Astrocyte of the cerebellum (primary cell): ENCODE data around the gene CHRNB4.

ENCODE experiments used
- DNase-seq: peaks from one replicate; pipeline ENCODE4 v3.0.0-alpha.2; 2011; ENCODE audit warnings: low read depth
- H3K4me3 ChIP-seq: 2 replicates; pipeline ENCODE4 v1.5.1; 2011; ENCODE audit warnings: mild to moderate bottlenecking, low read depth, low read length, moderate library complexity
- in situ Hi-C: cut with HindIII; loops from 2 replicates; pipeline ENCODE4 v1.10.0; 2017; ENCODE audit warnings: low sequenced_read_pairs
- TF ChIP-seq, protein P1 (sequence below): IDR thresholded peaks from 2 replicates; pipeline ENCODE4 v1.5.1; 2012; ENCODE audit warnings: low read length, low read depth, moderate library complexity, mild to moderate bottlenecking; ENCODE audit errors: missing control alignments

Gene CHRNB4

DNA sequence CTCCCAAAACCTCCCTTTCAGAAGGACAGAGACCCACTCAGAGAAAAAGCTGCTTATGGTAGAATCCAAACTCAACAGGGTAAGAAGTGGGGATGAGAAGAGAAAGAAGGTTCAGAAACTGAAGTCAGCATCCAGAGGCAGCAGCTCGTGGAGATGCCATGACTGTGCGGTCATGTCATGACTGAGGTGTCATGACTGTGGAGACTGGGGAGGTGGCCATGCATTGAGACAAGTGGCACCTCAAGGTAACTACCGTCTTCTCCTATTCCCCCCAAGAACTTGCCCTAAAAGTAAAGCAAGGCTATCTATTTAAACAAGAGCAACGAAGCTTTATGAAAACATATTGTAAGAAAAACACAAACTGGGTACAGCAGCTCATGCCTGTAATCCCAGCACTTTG is 35.3 kb downstream of the CHRNB4 start:
- in situ Hi-C loops, result no loop called here
- H3K4me3 ChIP-seq, result no peak overlapping the region
- TF ChIP-seq, protein P1, sequence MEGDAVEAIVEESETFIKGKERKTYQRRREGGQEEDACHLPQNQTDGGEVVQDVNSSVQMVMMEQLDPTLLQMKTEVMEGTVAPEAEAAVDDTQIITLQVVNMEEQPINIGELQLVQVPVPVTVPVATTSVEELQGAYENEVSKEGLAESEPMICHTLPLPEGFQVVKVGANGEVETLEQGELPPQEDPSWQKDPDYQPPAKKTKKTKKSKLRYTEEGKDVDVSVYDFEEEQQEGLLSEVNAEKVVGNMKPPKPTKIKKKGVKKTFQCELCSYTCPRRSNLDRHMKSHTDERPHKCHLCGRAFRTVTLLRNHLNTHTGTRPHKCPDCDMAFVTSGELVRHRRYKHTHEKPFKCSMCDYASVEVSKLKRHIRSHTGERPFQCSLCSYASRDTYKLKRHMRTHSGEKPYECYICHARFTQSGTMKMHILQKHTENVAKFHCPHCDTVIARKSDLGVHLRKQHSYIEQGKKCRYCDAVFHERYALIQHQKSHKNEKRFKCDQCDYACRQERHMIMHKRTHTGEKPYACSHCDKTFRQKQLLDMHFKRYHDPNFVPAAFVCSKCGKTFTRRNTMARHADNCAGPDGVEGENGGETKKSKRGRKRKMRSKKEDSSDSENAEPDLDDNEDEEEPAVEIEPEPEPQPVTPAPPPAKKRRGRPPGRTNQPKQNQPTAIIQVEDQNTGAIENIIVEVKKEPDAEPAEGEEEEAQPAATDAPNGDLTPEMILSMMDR, result no peak
- DNase-seq, result no peak

GRCh38 chr15:78605201-78605600 is 35.8 kb downstream of the CHRNB4 start:
- TF ChIP-seq, protein P1, result no peak
- in situ Hi-C loops, result no loop called here
- DNase-seq, result no peak
- no peak overlapping the region for H3K4me3 ChIP-seq

DNA sequence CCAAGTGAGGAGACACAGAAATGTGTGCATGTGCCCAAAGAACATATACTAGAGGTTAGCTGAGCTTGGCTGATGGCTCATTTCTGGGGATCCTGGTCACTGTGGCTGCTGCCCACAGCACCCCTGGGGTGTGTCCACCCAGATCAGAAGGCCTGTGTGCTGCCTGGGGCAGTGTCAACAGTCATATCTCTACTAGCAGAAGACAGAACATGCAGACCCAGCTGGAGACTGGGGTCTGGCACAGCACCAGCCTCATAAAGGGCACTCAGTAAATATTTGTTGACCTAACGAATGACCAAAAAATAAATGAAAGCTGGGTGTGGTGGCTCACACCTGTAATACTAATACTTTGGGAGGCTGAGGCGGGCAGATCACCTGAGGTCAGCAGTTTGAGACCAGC is 36.6 kb downstream of the CHRNB4 start:
- in situ Hi-C loops, result no loop called here
- DNase-seq, result no peak
- TF ChIP-seq, protein P1, result no peak
- H3K4me3 ChIP-seq, result no peak overlapping the region

GRCh38 chr15:78603467-78603866 is 37.5 kb downstream of the CHRNB4 start:
- H3K4me3 ChIP-seq, result no peak overlapping the region
- in situ Hi-C loops, result no loop called here
- TF ChIP-seq, protein P1, result no peak
- no peak for DNase-seq

DNA sequence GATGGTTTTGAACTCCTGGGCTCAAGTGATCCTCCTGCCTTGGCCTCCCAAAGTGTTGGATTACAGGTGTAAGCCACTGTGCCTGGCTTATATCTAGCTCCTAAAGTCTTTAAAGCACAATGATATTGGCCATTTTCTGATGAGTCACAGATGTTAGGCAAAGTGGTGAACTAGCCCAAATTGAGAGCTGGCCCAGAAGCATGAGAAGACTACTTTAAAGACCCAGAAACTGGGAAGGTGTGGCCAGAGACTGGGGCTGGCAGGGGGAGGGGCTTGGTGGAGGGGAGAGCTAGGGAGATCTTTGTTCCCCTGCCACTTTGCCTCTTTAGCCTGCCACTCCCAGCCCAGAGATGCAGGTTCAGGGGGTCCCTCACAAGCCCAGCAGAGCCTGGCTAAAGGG is 41.8 kb downstream of the CHRNB4 start:
- no peak for DNase-seq

DNA sequence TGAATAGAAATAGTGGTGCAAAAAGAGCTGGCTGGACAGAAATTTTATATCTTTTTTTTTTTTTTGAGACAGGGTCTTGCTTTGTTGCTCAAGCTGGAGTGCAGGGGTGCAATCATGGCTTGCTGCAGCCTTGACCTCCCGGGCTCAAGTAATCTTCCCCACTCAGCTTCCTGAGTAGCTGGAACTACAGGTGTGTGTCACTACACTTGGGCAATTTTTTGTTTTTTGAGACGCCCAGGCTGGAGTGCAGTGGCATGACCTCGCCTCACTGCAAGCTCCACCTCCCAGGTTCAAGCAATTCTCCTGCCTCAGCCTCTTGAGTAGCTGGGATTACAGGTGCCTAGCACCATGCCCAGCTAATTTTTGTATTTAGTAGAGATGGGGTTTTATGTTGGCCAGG is 42.7 kb downstream of the CHRNB4 start:
- in situ Hi-C loops, result no loop called here
- no peak for DNase-seq
- TF ChIP-seq, protein P1, result no peak

More for the DNA sequence above, 41.8 kb downstream of the CHRNB4 start:
- H3K4me3 ChIP-seq, result no peak overlapping the region
- TF ChIP-seq, protein P1, result no peak
- in situ Hi-C loops, result no loop called here

DNA sequence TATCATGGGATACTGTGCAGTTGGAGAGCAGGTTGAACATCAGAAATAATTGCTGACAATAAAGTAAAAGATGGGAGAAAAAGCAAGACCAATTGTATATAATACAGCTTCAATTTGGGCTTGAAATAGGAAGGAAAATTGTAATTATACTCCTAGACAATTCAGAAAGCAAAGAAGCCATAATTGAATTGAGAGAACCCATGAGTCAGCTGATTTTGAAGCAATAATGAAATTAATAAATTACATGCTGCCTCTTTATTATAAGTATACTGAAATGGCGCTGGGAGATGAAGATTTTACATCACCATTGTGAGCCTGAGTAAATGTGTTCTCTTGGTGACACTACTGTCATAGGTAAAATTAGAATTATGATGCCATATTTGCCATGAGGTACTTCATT is 43.4 kb downstream of the CHRNB4 start:
- TF ChIP-seq, protein P1, result no peak
- no peak for DNase-seq
- in situ Hi-C loops, result no loop called here
- H3K4me3 ChIP-seq, result no peak overlapping the region

More for the DNA sequence above, 42.7 kb downstream of the CHRNB4 start:
- no peak overlapping the region for H3K4me3 ChIP-seq
